OCI-LY3 (cell line): ENCODE results near the gene DCDC2.

Experiments
- CTCF ChIP-seq: fragments of 200-600, 300-600 bp; sonication (generic); IDR thresholded peaks from 2 replicates; pipeline ENCODE4 v1.5.1; 2014; ENCODE audit warnings: antibody characterized with exemption, low read length, low read depth
- EZH2phosphoT487 ChIP-seq: fragments of 200-600 bp; shearing (Covaris generic); IDR thresholded peaks from 2 replicates; pipeline ENCODE4 v1.6.1; 2018; ENCODE audit warnings: antibody characterized with exemption, mixed run types, low read depth

GRCh38 chr6:24228123-24228522, 129.7 kb downstream of the DCDC2 start:
- TF ChIP-seq CTCF (no peak), EZH2phosphoT487 (no peak)
